Neural progenitor cell (in vitro differentiated cells): ENCODE measurements around the gene CCDC185. TPM values are rescaled to one million over a fixed set of nuclear protein-coding genes. Genes with fewer than 3 reads are reported as not detected.

Experiments
- DNase-seq: peaks from one replicate; pipeline ENCODE4 v3.0.0-alpha.2; 2016; ENCODE audit warnings: low spot score
- H2AFZ ChIP-seq: fragments of 200-600 bp; sonication (generic); replicated peaks from 2 replicates; pipeline ENCODE4 v1.6.1; 2016; ENCODE audit warnings: antibody characterized with exemption
- H3F3A ChIP-seq: fragments of 200-600 bp; sonication (generic); 2 replicates; pipeline ENCODE4 v1.6.1; 2016; ENCODE audit warnings: antibody characterized with exemption, low read depth
- H3K27ac ChIP-seq: fragments of 200-600 bp; sonication (generic); 2 replicates; pipeline ENCODE4 v1.5.1; 2016; ENCODE audit warnings: mild to moderate bottlenecking
- H3K27me3 ChIP-seq: fragments of 200-600 bp; sonication (generic); 2 replicates; pipeline ENCODE4 v1.6.1; 2016; ENCODE audit warnings: mild to moderate bottlenecking, moderate library complexity
- H3K36me3 ChIP-seq: fragments of 200-600 bp; sonication (generic); 2 replicates; pipeline ENCODE4 v1.5.1; 2016
- H3K4me1 ChIP-seq: fragments of 200-600 bp; sonication (generic); 2 replicates; pipeline ENCODE4 v1.6.1; 2016; ENCODE audit warnings: mixed run types
- H3K4me2 ChIP-seq: fragments of 200-600 bp; sonication (generic); 2 replicates; pipeline ENCODE4 v1.6.1; 2016
- H3K4me3 ChIP-seq: fragments of 200-600 bp; sonication (generic); 2 replicates; pipeline ENCODE4 v1.5.1; 2016
- H3K79me2 ChIP-seq: fragments of 200-600 bp; sonication (generic); 2 replicates; pipeline ENCODE4 v1.6.1; 2016; ENCODE audit warnings: low read depth
- H3K9ac ChIP-seq: fragments of 200-600 bp; sonication (generic); 2 replicates; pipeline ENCODE4 v1.6.1; 2016
- H3K9me3 ChIP-seq: fragments of 200-600 bp; sonication (generic); 2 replicates; pipeline ENCODE4 v1.5.1; 2016; ENCODE audit warnings: low read depth
- H4K20me1 ChIP-seq: fragments of 200-600 bp; sonication (generic); 2 replicates; pipeline ENCODE4 v1.6.1; 2016; ENCODE audit warnings: low read depth
- H3K27ac Mint-ChIP-seq: 3 replicates; pipeline ENCODE4 v1.8.0; 2021; ENCODE audit warnings: mixed read lengths
- H3K27me3 Mint-ChIP-seq: 2 replicates; pipeline ENCODE4 v1.8.0; 2022; ENCODE audit warnings: low read depth, mild to moderate bottlenecking, inconsistent platforms, moderate library complexity, mixed read lengths; ENCODE audit not compliant: insufficient read depth
- H3K36me3 Mint-ChIP-seq: 3 replicates; pipeline ENCODE4 v1.8.0; 2021; ENCODE audit warnings: mixed read lengths
- H3K4me1 Mint-ChIP-seq: 3 replicates; pipeline ENCODE4 v1.8.0; 2021; ENCODE audit warnings: mixed read lengths
- H3K4me3 Mint-ChIP-seq: 3 replicates; pipeline ENCODE4 v1.8.0; 2021; ENCODE audit warnings: mild to moderate bottlenecking, moderate library complexity, mixed read lengths
- H3K9me3 Mint-ChIP-seq: 3 replicates; pipeline ENCODE4 v1.8.0; 2020; ENCODE audit warnings: mixed read lengths
- CTCF ChIP-seq: fragments of 200-600 bp; sonication (generic); IDR thresholded peaks from 2 replicates; pipeline ENCODE4 v1.5.1; 2017; ENCODE audit warnings: antibody characterized with exemption, mild to moderate bottlenecking
- EZH2 ChIP-seq: fragments of 200-600 bp; sonication (generic); IDR thresholded peaks from 2 replicates; pipeline ENCODE4 v1.6.1; 2017; ENCODE audit warnings: antibody characterized with exemption, mild to moderate bottlenecking, moderate library complexity
- EZH2phosphoT487 ChIP-seq: fragments of 200-600 bp; sonication (generic); IDR thresholded peaks from 2 replicates; pipeline ENCODE4 v1.6.1; 2017; ENCODE audit warnings: antibody characterized with exemption
- total RNA-seq: library from RNA; depleted of rRNA; stranded (reverse); fragments of >200 nt; gene quantifications from 2 replicates; pipeline ENCODE4 v1.2.3, GENCODE V29; 2015; ENCODE audit warnings: low replicate concordance

Gene CCDC185
- total RNA-seq, 1 donor from 2014 or later: not detected

DNA sequence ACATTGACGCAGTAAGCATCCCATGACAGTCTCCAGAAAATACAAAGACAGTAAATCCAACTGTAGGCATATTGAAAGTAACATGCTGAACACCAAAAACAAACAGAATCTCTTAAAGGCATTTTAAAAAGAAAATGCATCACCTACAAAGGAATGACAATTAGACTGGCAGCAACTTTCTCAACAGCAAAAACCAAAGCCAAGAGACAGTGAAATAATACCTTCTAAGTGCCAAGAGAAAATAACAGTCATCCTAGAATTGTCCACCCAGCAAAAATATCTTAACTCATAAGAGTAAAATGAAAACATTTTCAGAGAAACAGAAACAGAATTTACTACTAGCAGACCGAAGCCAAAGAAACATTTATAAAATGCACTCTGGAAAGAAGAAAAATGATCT lies 20.0 kb downstream of the CCDC185 start:
- Mint-ChIP-seq H3K27ac (no peak overlapping the region), H3K27me3 (no peaks in the 10 kb centered on the region), H3K4me3 (no peak overlapping the region), H3K4me1 (peaks cover 6% of the 10 kb centered on the region), H3K9me3 (no peaks in the 10 kb centered on the region), H3K36me3 (no peaks in the 10 kb centered on the region)
- H3K79me2 ChIP-seq: no peaks in the 10 kb centered on the region
- no peak overlapping the region for H3K4me3 ChIP-seq
- no peaks in the 10 kb centered on the region for H3K4me1 ChIP-seq
- TF ChIP-seq EZH2 (no peak), CTCF (no peak), EZH2phosphoT487 (no peak)
- no peak for DNase-seq
- H3K36me3 ChIP-seq: no peaks in the 10 kb centered on the region
- H3K27me3 ChIP-seq: no peaks in the 10 kb centered on the region
- H3K9me3 ChIP-seq: no peaks in the 10 kb centered on the region
- no peak overlapping the region for H3K9ac ChIP-seq
- no peak overlapping the region for H3K27ac ChIP-seq
- H2AFZ ChIP-seq: no peak overlapping the region
- no peaks in the 10 kb centered on the region for H4K20me1 ChIP-seq
- H3F3A ChIP-seq: no peaks in the 10 kb centered on the region
- H3K4me2 ChIP-seq: no peak overlapping the region

- Mint-ChIP-seq H3K36me3 (no peaks in the 10 kb centered on the region), H3K4me3 (no peak overlapping the region), H3K4me1 (peaks cover 6% of the 10 kb centered on the region), H3K27me3 (no peaks in the 10 kb centered on the region), H3K9me3 (no peaks in the 10 kb centered on the region), H3K27ac (no peak overlapping the region)
- Histone ChIP-seq H3K9me3 (no peaks in the 10 kb centered on the region), H3K27ac (no peak overlapping the region), H3K4me1 (no peaks in the 10 kb centered on the region), H4K20me1 (no peaks in the 10 kb centered on the region), H2AFZ (no peak overlapping the region), H3K79me2 (no peaks in the 10 kb centered on the region), H3K36me3 (no peaks in the 10 kb centered on the region), H3K27me3 (no peaks in the 10 kb centered on the region), H3K4me3 (no peak overlapping the region), H3F3A (no peaks in the 10 kb centered on the region), H3K4me2 (no peak overlapping the region), H3K9ac (no peak overlapping the region)
- DNase-seq: no peak
- TF ChIP-seq EZH2phosphoT487: no peak
- TF ChIP-seq EZH2: no peak
- no peak for TF ChIP-seq CTCF
Observed at GRCh38 chr1:223417444-223417843, 24.2 kb downstream of the CCDC185 start.

DNA sequence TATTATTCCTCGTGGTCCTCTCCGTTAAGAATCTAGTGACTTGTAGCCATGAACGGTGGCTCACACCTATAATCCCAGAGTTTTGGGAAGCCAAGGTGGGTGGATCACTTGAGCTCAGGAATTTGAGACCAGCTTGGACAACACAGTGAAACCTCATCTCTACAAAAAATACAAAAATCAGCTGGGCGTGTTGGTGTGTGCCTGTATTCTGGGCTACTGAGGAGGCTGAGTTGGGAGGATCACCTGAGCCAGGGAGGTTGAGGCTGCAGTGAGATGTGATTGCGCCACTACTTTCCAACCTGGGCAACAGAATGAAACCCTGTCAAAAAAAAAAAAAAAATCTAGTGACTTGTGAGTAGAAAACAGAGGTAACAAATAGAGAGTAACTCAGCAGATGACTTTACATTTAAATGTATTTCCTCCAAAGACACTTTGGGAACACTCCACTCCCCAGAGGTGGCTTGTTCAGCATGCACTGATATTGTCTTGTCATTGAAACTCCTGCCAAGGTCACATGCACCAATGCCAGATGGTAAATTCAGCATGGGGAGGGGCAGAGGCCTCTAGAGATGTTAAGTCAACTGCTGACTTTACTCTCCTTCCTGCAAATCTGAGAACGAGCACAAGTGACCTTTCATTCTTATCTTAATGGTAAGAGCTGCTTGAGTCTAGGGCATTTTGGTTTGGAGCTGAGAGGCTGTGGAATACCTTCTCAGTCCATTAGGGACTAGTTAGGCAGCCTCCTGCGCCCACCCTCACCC lies 24.9 kb downstream of the CCDC185 start:
- Histone ChIP-seq H3K4me1 (no peaks in the 10 kb centered on the region), H3K4me3 (no peak overlapping the region), H3K27me3 (no peaks in the 10 kb centered on the region), H3K36me3 (no peaks in the 10 kb centered on the region), H3K9me3 (no peaks in the 10 kb centered on the region), H3K79me2 (no peaks in the 10 kb centered on the region), H3K9ac (no peak overlapping the region), H3K4me2 (no peak overlapping the region), H2AFZ (no peak overlapping the region), H3K27ac (no peak overlapping the region), H3F3A (no peaks in the 10 kb centered on the region), H4K20me1 (no peaks in the 10 kb centered on the region)
- Mint-ChIP-seq H3K9me3 (no peaks in the 10 kb centered on the region), H3K4me3 (no peak overlapping the region), H3K27me3 (no peaks in the 10 kb centered on the region), H3K4me1 (peaks cover 6% of the 10 kb centered on the region), H3K27ac (no peak overlapping the region), H3K36me3 (no peaks in the 10 kb centered on the region)
- TF ChIP-seq CTCF (no peak), EZH2 (no peak), EZH2phosphoT487 (no peak)
- DNase-seq: no peak
